IPS-11a (cell line): ENCODE measurements around the gene CACNG4.

Source experiments
- H3K4me3 ChIP-seq: one replicate; pipeline ENCODE4 v1.5.1; 2013; ENCODE audit warnings: low read depth, low read length, control low read depth

CACNG4 gene

GRCh38 chr17:66944351-66945146 lies 20.0 kb upstream of the CACNG4 start:
- no peak overlapping the region for H3K4me3 ChIP-seq

- no peak overlapping the region for H3K4me3 ChIP-seq
These were observed 19.2 kb upstream of the CACNG4 start for GRCh38 chr17:66945147-66945835.

GRCh38 chr17:66946251-66946650 lies 18.3 kb upstream of the CACNG4 start:
- H3K4me3 ChIP-seq = no peak overlapping the region

GRCh38 chr17:66947311-66947710 lies 17.2 kb upstream of the CACNG4 start:
- H3K4me3 ChIP-seq = no peak overlapping the region

GRCh38 chr17:66948061-66948750 lies 16.3 kb upstream of the CACNG4 start:
- H3K4me3 ChIP-seq = no peak overlapping the region

- H3K4me3 ChIP-seq = no peak overlapping the region
These were observed 15.0 kb upstream of the CACNG4 start for GRCh38 chr17:66949501-66949900.

GRCh38 chr17:66950325-66950724 lies 14.2 kb upstream of the CACNG4 start:
- no peak overlapping the region for H3K4me3 ChIP-seq

- no peak overlapping the region for H3K4me3 ChIP-seq
These were observed 13.5 kb upstream of the CACNG4 start for GRCh38 chr17:66950886-66951604.

GRCh38 chr17:66951605-66951953 lies 12.9 kb upstream of the CACNG4 start:
- no peak overlapping the region for H3K4me3 ChIP-seq

- no peak overlapping the region for H3K4me3 ChIP-seq
These were observed 12.4 kb upstream of the CACNG4 start for GRCh38 chr17:66952031-66952524.

- no peak overlapping the region for H3K4me3 ChIP-seq
These were observed 11.6 kb upstream of the CACNG4 start for GRCh38 chr17:66952681-66953629.

- H3K4me3 ChIP-seq = no peak overlapping the region
These were observed 10.9 kb upstream of the CACNG4 start for GRCh38 chr17:66953630-66954020.

- H3K4me3 ChIP-seq = no peak overlapping the region
These were observed 9.9 kb upstream of the CACNG4 start for GRCh38 chr17:66954632-66955031.

- no peak overlapping the region for H3K4me3 ChIP-seq
These were observed 8.7 kb upstream of the CACNG4 start for GRCh38 chr17:66955821-66956220.

- no peak overlapping the region for H3K4me3 ChIP-seq
These were observed 7.6 kb upstream of the CACNG4 start for GRCh38 chr17:66956941-66957340.

GRCh38 chr17:66957343-66957742 lies 7.2 kb upstream of the CACNG4 start:
- no peak overlapping the region for H3K4me3 ChIP-seq

- H3K4me3 ChIP-seq = no peak overlapping the region
These were observed 6.4 kb upstream of the CACNG4 start for GRCh38 chr17:66957951-66958579.

- H3K4me3 ChIP-seq = no peak overlapping the region
These were observed 4.7 kb upstream of the CACNG4 start for GRCh38 chr17:66959641-66960375.

- H3K4me3 ChIP-seq = no peak overlapping the region
These were observed 3.9 kb upstream of the CACNG4 start for GRCh38 chr17:66960613-66961012.
